Right ventricle myocardium inferior (tissue), 1 donor: ENCODE results near the gene CFAP54. TPM values are rescaled to one million over a fixed set of nuclear protein-coding genes. Genes with fewer than 3 reads are reported as not detected.

ENCODE experiments used
- ATAC-seq: fragments of 200-7000 bp; cut with Tn5 transposase; one replicate; pipeline ENCODE4 v1.9.1; 2020; ENCODE audit warnings: mild to moderate bottlenecking, moderate library complexity
- DNase-seq: peaks from one replicate; pipeline ENCODE4 v3.0.0; 2021; ENCODE audit errors: missing footprints
- intact Hi-C: fragments of 100-400 bp; cut with DNase I; formaldehyde crosslinking; loops from one replicate; pipeline ENCODE4 v1.11.0; 2022
- total RNA-seq: library from RNA; stranded (reverse); fragmentation: NEBNext Ultra II Directional; extraction: Animal tissue kit (Norgen Biotek cat#: 25700); gene quantifications from one replicate; pipeline ENCODE4 v1.2.1, GENCODE V29; 2021
- donor health status: DM: no; HTN: yes; CAD: no; lungs with severe emphysema.

CFAP54 gene
- total RNA-seq, 1 donor from 2014 or later: 0.22 TPM

GRCh38 chr12:96850676-96851075, 361.3 kb downstream of the CFAP54 start:
- DNase-seq (no peak), ATAC-seq (no peak)
- intact Hi-C loops: no loop called here

DNA sequence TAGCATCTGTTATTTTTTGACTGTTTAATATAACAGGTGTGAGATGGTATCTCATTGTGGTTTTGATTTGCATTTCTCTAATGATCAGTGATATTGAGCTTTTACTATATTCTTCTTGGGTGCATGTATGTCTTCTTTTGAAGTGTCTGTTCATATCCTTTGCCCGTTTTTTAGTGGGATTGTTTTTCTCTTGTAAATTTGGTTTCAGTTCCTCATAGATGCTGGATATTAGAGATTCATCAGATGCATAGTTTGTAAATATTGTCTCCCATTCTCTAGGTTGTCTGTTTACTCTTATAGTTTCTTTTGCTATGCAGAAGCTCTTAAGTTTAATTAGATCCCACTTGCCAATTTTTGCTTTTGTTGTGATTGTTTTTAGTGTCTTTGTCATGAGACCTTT, 368.8 kb downstream of the CFAP54 start:
- no peak for ATAC-seq
- intact Hi-C loops: no loop called here

GRCh38 chr12:96861656-96862055, 372.3 kb downstream of the CFAP54 start:
- intact Hi-C loops: no loop called here
- ATAC-seq (no peak), DNase-seq (no peak)

More for the DNA sequence above, 368.8 kb downstream of the CFAP54 start:
- DNase-seq: no peak

DNA sequence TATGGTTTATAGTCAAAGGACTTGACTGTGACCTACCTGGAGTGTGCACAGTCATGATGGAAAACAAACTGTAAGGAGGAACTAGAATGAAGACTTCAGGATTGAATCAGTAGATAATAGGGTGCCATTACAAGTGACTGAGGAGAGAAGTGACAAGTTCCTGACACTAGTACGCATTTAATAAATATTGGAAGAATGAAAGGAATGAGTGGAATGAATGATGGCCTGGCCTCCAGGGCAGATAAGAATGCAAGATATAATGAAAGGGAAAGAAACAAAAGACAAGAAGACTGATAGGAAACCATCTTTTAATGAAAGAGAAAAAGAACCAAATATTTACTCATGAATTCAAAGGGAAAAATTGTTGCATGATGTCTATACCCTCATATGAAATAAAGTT, 372.9 kb downstream of the CFAP54 start:
- ATAC-seq (no peak), DNase-seq (no peak)
- intact Hi-C loops: no loop called here

- DNase-seq: no peak
- intact Hi-C loops: no loop called here
- no peak for ATAC-seq
Observed at GRCh38 chr12:96864335-96864734, 375.0 kb downstream of the CFAP54 start.

DNA sequence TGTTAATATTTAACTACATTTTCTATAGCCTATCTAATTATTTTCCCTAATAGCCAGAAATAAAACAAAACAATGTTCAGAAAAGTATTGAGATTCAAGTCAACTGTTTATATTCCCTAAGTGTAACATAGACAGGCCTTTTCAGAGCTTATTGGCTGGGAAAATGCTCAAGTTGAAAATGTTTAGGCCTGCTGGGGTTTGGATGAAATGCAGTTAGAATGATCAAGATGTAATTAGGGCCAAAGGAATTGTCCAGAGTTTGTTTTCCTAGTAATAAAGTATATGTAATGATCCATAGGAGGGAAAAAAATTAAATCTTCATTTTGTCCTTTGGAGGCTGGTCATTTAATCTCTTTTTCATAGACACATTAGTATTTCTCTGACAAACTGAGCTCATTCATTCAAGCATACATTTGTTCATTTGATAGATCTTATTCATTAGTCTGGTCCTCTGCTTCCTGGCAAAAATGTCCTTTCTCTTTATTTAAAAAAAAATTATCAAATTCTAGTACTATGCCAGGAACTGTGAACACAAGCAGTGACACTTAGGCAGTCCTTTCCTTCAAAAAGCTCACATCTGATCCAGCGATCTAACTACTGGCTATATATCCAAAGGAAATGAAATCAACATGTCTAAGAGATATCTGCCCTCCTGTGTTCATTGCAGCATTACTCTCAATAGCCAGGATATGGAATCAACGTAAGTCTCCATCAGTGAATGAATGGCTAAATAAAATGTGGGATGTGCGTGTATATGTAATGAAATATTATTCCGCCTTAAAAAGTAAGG, 377.6 kb downstream of the CFAP54 start:
- no peak for DNase-seq
- intact Hi-C loops: no loop called here
- ATAC-seq: no peak

GRCh38 chr12:96870946-96871345, 381.6 kb downstream of the CFAP54 start:
- DNase-seq (no peak), ATAC-seq (no peak)
- intact Hi-C loops: no loop called here

DNA sequence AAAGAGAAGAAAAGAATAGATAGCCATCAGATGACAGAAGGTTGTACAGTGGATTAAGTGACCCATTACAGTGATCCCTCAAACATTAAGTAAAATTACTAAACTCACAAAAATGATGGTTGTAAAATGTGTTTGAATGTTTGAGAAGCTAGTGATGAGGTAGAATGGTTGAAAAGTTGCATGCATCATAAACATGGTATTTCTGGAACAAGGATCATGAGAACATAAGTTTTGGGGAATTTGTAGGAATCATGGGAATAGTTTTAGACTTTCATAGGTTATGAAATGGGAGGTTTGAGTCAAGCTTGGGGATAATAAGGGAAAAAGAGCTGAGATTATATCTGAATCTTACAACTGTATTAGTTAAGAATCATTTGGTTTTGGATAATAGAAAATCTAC, 383.6 kb downstream of the CFAP54 start:
- DNase-seq: no peak
- no peak for ATAC-seq
- intact Hi-C loops: no loop called here

DNA sequence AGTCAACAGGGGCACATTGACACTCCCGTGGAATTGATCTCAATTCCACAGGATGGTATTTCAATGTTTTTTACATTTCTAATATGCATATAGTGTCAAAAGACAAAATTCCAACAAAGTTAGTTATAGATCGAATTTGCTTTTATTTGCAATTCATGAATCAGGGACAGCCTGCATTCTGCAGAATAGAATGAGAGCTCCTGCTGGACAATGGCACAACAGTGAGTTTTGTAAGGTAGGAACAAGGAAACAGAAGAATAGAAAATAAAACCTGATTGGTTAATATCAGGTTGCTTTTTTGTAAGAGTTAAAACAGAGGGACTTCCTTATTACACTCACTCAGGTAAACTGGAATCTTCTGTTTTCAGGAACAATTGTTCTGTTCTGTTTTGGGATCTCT, 384.8 kb downstream of the CFAP54 start:
- DNase-seq (no peak), ATAC-seq (no peak)
- intact Hi-C loops: no loop called here

- intact Hi-C loops: no loop called here
- ATAC-seq: no peak
- DNase-seq: no peak
Observed at GRCh38 chr12:96876966-96877365, 387.6 kb downstream of the CFAP54 start.

- intact Hi-C loops: no loop called here
- ATAC-seq (no peak), DNase-seq (no peak)
Observed at GRCh38 chr12:96878704-96879103, 389.3 kb downstream of the CFAP54 start.

DNA sequence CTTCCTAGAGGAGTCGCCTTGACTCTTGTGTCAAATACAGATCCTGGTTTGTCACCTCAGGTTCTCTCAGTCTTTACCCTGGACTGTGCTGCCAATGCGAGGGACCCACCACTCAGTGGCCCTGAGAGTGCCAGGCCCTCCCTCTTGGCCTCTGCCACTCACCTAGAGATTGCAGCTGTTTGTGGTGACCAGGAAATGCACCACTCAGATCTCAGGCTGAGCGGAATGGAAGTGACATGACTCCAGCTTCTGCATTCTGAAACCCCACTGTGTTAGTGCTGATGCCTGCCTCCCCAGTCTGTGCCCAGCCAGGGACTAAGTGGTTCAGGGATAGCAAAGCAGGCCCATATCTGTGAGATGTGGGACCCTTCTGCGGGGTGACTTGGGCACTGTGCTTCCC, 389.9 kb downstream of the CFAP54 start:
- ATAC-seq: no peak
- DNase-seq: no peak
- intact Hi-C loops: no loop called here

DNA sequence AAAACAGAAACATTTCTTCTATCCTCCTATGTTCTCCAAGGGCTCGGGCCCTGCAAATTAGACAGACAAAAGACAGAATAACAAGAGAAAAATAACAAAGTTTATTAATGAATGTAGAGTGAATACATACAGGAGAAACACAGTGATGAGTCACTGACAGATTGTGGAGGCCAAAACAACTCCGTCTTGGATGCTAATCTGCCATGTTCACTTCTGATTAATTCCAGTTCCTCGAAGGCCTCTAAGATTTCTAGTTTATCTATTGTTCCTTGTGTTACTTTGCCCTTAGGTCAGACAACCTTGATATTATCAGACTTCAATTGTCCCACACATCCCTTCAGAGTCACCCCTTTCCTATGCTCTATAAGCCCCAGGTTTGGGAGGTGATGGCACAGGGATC, 390.8 kb downstream of the CFAP54 start:
- intact Hi-C loops: no loop called here
- DNase-seq: no peak
- ATAC-seq: no peak

DNA sequence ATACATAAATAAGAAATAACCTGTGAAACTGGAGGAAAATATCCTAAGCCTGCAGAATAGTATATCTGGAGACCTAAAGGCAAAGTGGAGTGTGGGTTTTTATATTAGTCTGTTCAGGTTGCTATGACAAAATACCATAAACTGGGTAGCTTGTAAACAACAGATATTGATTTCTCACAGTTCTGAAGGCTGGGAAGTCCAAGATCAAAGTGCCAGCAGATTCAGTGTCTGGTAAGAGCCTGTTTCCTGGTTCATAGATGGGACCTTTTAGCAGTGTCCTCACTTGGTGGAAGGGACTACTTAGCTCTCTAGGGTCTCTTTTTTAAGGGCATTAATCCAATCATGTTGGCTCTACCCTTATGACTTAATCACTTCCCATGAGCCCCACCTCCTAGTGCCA, 392.2 kb downstream of the CFAP54 start:
- intact Hi-C loops: no loop called here
- no peak for ATAC-seq

GRCh38 chr12:96882862-96883261, 393.5 kb downstream of the CFAP54 start:
- no peak for DNase-seq
- intact Hi-C loops: no loop called here
- no peak for ATAC-seq

More for the DNA sequence above, 392.2 kb downstream of the CFAP54 start:
- no peak for DNase-seq

- ATAC-seq: no peak
- no peak for DNase-seq
- intact Hi-C loops: no loop called here
Observed at GRCh38 chr12:96883571-96883970, 394.2 kb downstream of the CFAP54 start.

DNA sequence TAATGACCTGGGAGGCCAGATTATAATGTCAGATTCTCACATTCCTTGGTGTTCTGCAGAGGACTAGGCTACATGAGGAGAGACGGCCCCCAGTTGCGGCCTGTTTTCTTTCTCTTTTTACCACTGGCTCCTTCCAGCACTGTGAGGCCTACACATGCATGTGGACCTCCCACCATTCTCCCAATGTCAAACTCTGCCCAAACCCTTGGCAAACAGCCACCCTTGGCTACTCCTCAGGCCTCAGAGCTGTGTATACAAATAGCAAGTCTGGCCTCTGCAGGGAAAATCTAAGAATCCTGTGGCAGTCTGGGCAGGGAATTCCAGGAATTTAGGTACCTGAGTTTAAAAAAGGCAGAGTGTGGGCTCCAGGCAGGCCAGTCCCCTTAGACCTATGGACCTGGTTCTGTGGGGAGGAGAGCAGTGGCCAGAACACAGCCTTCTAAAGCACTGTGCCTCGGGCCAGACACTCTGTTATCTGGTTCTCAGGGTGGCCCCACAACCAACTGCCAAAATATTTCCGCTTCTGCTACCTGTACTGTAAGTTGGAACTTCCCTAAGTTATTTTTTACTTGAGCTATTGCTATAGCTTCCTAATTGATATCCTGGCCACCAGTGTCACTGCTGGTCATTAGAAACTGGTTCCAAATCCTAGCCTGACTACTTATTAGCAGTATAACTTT, 397.8 kb downstream of the CFAP54 start:
- no peak for DNase-seq
- ATAC-seq: no peak
- intact Hi-C loops: no loop called here

GRCh38 chr12:96889273-96889933, 400.0 kb downstream of the CFAP54 start:
- DNase-seq (no peak), ATAC-seq (no peak)
- intact Hi-C loops: no loop called here

DNA sequence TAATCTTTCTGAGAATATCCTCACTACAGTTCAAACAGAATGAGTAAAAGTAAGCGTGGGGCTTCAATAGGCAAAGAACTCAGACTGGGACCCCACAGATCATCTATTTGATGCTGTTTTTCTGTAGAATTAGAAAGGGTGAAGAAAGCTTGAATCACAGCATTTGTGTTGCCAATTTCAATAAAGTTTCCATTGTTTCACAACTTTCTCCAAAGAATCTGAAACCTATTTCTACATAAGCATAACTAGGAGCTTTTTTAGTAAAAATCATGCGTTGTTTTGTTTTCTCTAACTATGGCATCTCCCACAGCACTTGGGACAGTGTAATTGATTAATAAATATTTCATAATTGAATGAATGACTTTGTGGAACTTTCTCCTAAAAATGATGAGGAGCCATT, 401.0 kb downstream of the CFAP54 start:
- ATAC-seq (no peak), DNase-seq (no peak)
- intact Hi-C loops: no loop called here

DNA sequence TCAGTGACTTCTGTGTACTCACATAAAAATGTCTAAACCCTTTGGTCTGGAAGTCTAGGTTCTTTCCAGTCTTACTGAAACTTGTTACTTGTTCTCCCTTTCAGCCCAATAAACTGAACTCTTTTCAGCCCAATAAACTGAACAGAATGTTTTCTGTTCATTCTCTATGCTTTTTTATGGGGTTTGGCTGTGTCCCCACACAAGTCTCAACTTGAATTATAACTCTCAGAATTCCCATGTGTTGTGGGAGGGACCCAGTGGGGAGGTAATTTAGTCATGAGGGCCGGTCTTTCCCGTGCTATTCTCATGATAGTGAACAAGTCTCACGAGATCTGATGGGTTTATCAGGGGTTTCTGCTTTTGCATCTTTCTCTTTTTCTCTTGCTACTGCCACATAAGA, 402.7 kb downstream of the CFAP54 start:
- intact Hi-C loops: no loop called here
- ATAC-seq: no peak
- DNase-seq: no peak
